GM21786 (cell line): ENCODE measurements around the gene GAL3ST1.
A peak's percentile ranks its signal among the peaks of the same experiment; 100 is the strongest.
"Not testable (repeated sequence)": the region's sequence is repeated elsewhere in the genome, so short reads cannot be mapped to it uniquely, and the experiment has no call there.

ENCODE experiments used
- ATAC-seq: cut with Tn5 transposase; IDR thresholded peaks from one replicate; pipeline ENCODE4 v1.9.1; 2021; ENCODE audit not compliant: unreplicated experiment

GAL3ST1 gene

GRCh38 chr22:30574095-30574981 is at the start of gene GAL3ST1:
TSS of gene GAL3ST1 (minus strand) at chr22:30574665. CDS start at chr22:30557392, 17,273 bp downstream.
- no peak for ATAC-seq

DNA sequence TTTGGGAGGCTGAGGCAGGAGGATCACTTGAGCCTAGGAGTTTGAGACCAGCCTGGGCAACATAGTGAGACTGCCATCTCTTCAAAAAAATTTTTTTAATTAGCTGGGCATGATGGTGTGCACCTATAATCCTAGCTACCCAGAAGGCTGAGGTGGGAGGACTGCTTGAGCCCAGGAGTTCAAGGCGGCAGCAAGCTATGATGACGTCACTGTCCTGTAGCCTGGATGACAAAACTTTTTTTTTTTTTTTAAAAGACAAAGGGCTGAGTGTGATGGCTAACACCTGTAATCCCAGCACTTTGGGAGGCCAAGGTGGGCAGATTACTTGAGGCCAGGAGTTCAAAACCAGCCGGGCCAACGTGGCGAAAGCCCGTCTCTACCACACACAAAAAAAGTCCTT is 45.4 kb upstream of the GAL3ST1 start:
- not testable (repeated sequence) for ATAC-seq

- no peak for ATAC-seq
These were observed 43.4 kb upstream of the GAL3ST1 start for GRCh38 chr22:30617819-30618218.

GRCh38 chr22:30615543-30615954 is 41.1 kb upstream of the GAL3ST1 start:
- no peak for ATAC-seq

DNA sequence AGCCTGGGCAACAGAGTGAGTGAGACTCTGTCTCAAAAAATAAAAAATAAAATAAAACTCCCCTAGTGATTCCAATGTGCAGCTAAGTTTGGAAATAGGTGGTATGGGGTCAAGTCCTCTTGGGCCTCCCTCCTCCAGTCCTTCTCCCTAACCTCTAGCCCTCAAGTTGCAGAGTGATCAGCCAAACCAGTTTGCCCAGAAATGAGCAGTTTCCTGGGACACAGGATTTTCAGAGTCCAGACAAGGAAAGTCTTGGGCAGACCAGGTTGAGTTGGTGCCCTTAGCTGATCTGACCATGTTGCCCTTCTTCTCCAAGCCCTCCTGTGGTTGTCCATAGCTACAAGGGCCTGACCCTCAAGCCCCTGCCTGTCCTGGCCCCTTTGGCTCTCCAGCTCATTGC is 40.4 kb upstream of the GAL3ST1 start:
- ATAC-seq = no peak

DNA sequence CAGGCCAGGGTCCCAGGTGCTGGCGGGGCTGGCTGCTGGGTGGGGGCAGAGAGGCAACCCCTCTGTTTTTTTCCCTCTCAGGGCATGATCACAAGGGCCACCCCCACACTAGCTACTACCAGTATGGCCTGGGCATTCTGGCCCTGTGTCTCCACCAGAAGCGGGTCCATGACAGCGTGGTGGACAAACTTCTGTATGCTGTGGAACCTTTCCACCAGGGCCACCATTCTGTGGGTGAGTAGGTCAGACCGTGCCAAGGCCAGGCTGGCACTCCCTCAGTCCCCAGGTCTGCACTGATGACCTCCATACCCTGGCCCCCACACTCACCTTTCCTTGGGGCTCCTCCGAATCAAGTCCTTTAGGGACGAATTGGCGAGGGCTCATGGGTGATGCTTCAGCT is 39.8 kb upstream of the GAL3ST1 start:
- no peak for ATAC-seq

DNA sequence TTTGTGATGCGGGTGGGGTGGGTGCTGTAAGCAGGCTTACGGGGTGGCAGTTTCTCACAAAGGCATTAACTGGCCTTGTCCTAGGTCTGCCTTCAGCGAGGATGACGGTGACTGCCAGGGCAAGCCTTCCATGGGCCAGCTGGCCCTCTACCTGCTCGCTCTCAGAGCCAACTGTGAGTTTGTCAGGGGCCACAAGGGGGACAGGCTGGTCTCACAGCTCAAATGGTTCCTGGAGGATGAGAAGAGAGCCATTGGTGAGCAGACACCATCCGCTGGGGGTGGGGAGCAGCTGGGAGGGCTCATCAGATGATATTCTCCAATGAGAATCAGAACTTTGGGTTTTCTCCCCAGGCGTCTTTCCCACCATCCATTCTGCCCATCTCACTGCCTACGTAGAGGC is 38.3 kb upstream of the GAL3ST1 start:
- ATAC-seq = no peak

GRCh38 chr22:30611197-30611596 is 36.7 kb upstream of the GAL3ST1 start:
- ATAC-seq = no peak

DNA sequence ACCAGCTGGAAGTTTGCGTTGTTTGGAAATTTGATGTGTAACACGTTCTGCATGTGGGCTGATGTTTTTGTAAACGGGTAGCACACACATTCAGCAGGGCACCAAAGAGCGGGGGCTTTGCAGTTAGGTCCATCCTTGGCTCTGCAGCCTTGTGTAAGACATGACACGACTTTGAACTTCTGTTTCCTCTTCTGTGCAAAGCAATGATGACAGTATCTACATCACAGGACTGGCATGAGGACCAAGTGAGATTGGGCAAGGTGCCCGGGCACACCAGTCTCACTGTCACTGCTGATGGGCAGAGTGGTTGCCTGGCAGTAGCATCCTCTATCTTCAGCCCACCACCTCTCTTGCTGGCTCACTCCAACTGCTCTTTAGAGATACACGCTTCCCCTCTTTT is 35.8 kb upstream of the GAL3ST1 start:
- ATAC-seq = no peak

GRCh38 chr22:30609260-30610185 is 35.1 kb upstream of the GAL3ST1 start:
- no peak for ATAC-seq

- no peak for ATAC-seq
These were observed 33.5 kb upstream of the GAL3ST1 start for GRCh38 chr22:30607939-30608338.

- no peak for ATAC-seq
These were observed 33.0 kb upstream of the GAL3ST1 start for GRCh38 chr22:30607300-30607930.

- ATAC-seq = peak; percentile 47
These were observed 32.2 kb upstream of the GAL3ST1 start, which contains the start of gene TCN2 for GRCh38 chr22:30606455-30607299. TSS of gene TCN2 (plus strand) at chr22:30607174. CDS start at chr22:30607332, 158 bp downstream.

- no peak for ATAC-seq
These were observed 31.1 kb upstream of the GAL3ST1 start for GRCh38 chr22:30605449-30606110.

DNA sequence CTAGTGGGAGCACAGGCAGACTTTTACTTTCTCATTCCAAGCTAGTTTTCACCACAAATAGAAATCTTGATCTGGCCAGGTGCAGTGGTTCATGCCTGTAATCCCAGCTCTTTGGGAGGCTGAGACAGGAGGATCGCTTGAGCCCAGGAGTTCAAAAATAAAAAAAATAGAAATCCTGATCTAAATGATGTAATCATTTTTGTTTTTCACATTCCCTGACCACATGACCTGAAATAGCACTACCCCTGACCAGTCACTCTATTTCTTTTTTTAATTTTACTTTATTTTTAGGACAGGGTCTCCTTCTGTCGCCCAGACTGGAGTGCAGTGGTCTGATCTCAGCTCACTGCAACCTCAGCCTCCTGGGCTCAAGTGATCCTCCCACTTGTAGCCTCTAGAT is 30.3 kb upstream of the GAL3ST1 start:
- ATAC-seq = no peak

DNA sequence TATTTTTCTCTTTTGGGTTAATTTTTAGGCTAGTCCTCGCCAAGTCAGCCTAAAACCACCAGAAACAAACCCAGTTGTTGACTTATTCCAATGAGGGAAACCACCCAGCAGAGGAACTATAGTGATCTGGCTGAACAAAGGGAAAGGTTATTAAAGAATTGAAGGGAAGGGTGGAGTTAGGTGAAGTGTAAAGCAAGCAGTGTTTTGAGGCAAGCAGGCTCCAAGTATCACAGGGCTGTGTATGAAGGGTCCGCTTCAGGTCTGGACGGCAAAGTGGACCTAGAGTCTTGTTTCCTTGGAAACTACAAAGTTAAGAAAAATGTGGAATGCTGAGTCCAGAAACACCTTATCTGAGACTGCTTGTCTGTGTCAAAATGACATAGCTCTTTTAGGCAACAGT is 29.3 kb upstream of the GAL3ST1 start:
- no peak for ATAC-seq

- ATAC-seq = no peak
These were observed 27.6 kb upstream of the GAL3ST1 start for GRCh38 chr22:30602049-30602448.

GRCh38 chr22:30601464-30601863 is 27.0 kb upstream of the GAL3ST1 start:
- ATAC-seq = no peak

GRCh38 chr22:30600921-30601320 is 26.5 kb upstream of the GAL3ST1 start:
- no peak for ATAC-seq

GRCh38 chr22:30598986-30599385 is 24.5 kb upstream of the GAL3ST1 start:
- ATAC-seq = no peak
